ENCODE data around the gene SLC30A9.

Gene SLC30A9

DNA sequence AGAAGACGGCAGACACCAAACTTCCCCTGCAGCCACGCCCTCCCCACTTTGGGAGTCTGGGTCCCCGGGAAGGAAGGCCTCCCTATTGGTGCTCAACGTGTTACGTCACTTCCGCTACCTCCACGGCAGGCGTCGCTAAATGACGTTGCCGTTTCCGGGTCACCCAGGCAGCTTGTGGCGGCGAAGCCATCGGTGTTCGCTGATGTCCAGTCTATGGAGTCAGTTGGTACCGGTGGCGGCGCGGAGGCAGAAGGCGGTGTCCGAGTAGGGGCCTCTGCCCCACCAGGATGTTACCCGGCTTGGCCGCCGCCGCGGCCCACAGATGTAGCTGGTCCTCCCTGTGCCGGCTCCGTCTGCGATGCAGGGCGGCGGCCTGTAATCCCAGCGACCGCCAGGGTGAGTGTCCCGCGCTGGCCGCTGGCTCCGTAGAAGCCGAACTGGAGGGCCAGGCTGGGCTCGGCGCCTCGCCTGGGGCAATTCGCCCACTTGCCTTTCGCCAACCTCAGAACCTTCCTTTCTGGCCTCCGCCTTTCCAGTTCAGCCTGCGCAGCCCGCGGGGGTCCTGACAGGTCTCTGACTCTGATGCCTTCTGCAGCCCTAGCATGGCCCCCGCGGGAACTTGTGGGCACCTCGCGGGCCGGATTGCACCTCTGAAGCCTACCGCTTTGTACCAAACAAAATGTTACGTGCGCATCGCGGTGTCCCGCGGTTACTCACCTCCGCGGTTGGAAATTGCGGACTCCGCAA lies at the start of gene SLC30A9:
Gene SLC30A9, plus strand, starts transcription at position 166 of the 747 bp plus-strand sequence. Its CDS starts 122 bp downstream, at position 288.
- DNase-seq, result peak; percentile 93

GRCh38 chr4:41940834-41941233 lies 49.5 kb upstream of the SLC30A9 start:
- no peak for DNase-seq

- no peak for DNase-seq
Measured at GRCh38 chr4:41943506-41943905, 46.8 kb upstream of the SLC30A9 start.

DNA sequence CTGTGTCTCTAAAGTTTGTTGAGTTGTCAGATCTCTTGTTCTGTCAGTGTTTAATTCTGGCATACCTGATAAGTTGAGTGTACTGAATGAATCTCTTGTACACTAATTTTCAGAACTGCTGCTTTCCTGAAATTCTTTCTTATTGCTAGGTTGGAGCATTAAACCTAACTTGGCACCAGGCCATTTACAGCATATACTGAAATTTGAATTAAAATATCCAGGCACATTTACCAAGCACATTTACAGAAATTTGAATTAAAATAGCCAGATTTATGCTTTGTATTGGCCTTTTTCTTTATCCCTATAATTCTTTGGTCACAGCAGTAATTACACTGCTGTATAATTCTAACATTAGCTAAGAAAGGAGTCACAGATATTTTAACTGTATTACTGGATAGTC lies 46.2 kb upstream of the SLC30A9 start:
- no peak for DNase-seq

GRCh38 chr4:41949531-41949930 lies 40.8 kb upstream of the SLC30A9 start:
- no peak for DNase-seq

- DNase-seq, result no peak
Measured at GRCh38 chr4:41957634-41958033, 32.7 kb upstream of the SLC30A9 start.

DNA sequence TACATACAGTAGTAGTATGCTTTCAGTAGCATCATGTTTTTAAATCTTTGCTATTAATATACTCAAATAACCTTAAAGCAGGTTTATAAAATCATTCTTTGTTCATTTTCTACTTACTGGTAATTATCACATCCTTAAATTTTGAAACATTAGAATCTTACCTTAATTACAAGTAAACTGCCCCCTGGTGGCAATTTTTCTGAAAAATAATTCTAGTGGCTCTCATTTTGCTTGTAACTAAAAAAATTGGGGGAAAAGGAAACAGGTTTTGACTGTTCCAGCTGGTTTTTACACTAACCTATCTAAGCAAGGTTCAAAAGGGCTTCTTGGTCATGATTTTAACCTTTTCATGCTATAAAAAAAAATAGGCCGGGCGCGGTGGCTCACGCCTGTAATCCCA lies 27.2 kb upstream of the SLC30A9 start:
- peak; percentile 16 for DNase-seq

GRCh38 chr4:41964401-41964800 lies 25.9 kb upstream of the SLC30A9 start:
- DNase-seq, result no peak

- no peak for DNase-seq
Measured at GRCh38 chr4:41967392-41967791, 22.9 kb upstream of the SLC30A9 start.

GRCh38 chr4:41969671-41970070 lies 20.7 kb upstream of the SLC30A9 start:
- no peak for DNase-seq

GRCh38 chr4:41975341-41975740 lies 15.0 kb upstream of the SLC30A9 start:
- no peak for DNase-seq

GRCh38 chr4:41976775-41977516 lies 13.4 kb upstream of the SLC30A9 start:
- DNase-seq, result no peak

- DNase-seq, result no peak
Measured at GRCh38 chr4:41977709-41978108, 12.6 kb upstream of the SLC30A9 start.

GRCh38 chr4:41981456-41981855 lies 8.9 kb upstream of the SLC30A9 start, which contains the start of gene DCAF4L1:
TSS of gene DCAF4L1 (plus strand) at chr4:41981756. CDS start at chr4:41981793, 37 bp downstream.
- no peak for DNase-seq

DNA sequence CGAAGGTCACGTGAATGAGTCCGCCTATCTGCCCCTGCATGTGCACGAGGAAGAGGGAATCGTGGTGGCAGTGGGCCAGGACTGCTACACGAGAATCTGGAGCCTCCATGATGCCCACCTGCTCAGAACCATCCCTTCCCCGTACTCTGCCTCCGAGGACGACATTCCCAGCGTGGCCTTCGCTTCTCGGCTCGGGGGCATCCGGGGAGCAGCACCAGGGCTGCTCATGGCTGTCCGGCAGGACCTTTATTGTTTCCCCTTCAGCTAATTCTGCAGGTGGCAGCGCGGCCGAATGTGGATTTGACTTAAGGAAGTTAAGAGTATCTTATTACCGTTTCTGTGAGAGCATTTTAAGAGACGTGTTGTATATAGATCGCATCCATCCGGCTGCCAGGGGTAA lies 7.6 kb upstream of the SLC30A9 start:
- no peak for DNase-seq

- DNase-seq, result no peak
Measured at GRCh38 chr4:41985151-41985550, 5.2 kb upstream of the SLC30A9 start.

- no peak for DNase-seq
Measured at GRCh38 chr4:41989994-41990364, 351 bp upstream of the SLC30A9 start.

DNA sequence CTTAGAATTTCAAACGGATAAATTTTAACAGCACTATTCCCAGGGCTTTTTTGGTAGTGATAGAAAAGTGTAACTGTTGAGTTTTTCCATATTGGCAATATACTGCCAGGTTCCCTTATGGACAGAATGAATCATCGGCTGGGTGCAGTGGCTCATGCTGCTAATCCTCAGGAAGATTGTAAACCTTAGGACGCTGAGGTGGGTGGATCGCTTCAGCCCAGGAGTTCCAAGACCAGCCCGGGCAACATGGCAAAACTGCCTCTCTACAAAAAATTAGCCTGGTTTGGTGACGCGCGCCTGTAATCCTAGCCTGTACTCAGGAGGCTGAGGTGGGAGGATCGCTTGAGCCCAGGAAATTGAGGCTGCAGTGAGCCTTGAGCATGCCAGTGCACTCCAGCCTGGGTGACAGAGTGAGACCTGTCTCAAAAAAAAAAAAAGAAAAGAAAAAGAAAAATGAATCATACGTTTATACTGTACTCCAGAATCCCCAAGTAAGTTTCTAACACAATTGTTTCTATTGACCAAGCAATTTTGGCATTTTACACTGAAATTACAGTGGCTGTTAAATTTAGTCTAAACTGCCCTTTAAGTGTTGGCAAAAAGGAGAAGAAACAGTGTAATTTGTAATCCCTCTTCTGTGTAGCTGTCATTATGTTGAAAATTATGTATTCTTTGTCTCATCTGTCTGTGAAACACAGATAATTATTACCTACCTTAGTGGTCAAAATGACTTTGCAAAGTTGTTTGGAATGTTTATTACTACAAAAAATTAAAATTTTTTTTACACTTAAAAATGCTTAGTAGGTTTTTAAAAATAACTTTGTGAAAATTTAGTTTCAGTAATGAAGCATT lies 1.8 kb downstream of the SLC30A9 start:
- DNase-seq, result no peak

- DNase-seq, result no peak
Measured at GRCh38 chr4:41992967-41993857, 2.9 kb downstream of the SLC30A9 start.

GRCh38 chr4:41994461-41994985 lies 4.2 kb downstream of the SLC30A9 start:
- no peak for DNase-seq

- DNase-seq, result no peak
Measured at GRCh38 chr4:41998019-41998418, 7.7 kb downstream of the SLC30A9 start.

GRCh38 chr4:41999321-41999720 lies 9.0 kb downstream of the SLC30A9 start:
- DNase-seq, result no peak
